Trophoblast cell (in vitro differentiated cells and primary cell): ENCODE data around the gene SLC15A2.

Experiments
- DNase-seq, 2 donors: peaks; one replicate each; pipeline ENCODE4 v3.0.0-alpha.2; 2016
- H2AFZ ChIP-seq: 2 replicates; pipeline ENCODE4 v1.6.1; 2013; ENCODE audit warnings: low read length, moderate library complexity, mild to moderate bottlenecking; ENCODE audit not compliant: insufficient read depth, poor library complexity
- H2AK5ac ChIP-seq: 2 replicates; pipeline ENCODE4 v1.6.1; 2013; ENCODE audit warnings: mild to moderate bottlenecking, low read length
- H2BK120ac ChIP-seq: 2 replicates; pipeline ENCODE4 v1.6.1; 2013; ENCODE audit warnings: low read length, mild to moderate bottlenecking, moderate library complexity; ENCODE audit not compliant: insufficient read depth, poor library complexity
- H2BK12ac ChIP-seq: 2 replicates; pipeline ENCODE4 v1.6.1; 2013; ENCODE audit warnings: mild to moderate bottlenecking, low read length, moderate library complexity
- H2BK5ac ChIP-seq: 2 replicates; pipeline ENCODE4 v1.6.1; 2013; ENCODE audit warnings: low read length, low read depth, moderate library complexity, mild to moderate bottlenecking; ENCODE audit not compliant: poor library complexity
- H3K14ac ChIP-seq: 2 replicates; pipeline ENCODE4 v1.6.1; 2013; ENCODE audit warnings: mild to moderate bottlenecking, low read length
- H3K18ac ChIP-seq: 2 replicates; pipeline ENCODE4 v1.6.1; 2013; ENCODE audit warnings: mild to moderate bottlenecking, low read length
- H3K23ac ChIP-seq: 2 replicates; pipeline ENCODE4 v1.6.1; 2013; ENCODE audit warnings: low read length
- H3K27ac ChIP-seq: 2 replicates; pipeline ENCODE4 v1.5.1; 2013; ENCODE audit warnings: low read depth, mild to moderate bottlenecking, inconsistent platforms, low read length, moderate library complexity
- H3K27me3 ChIP-seq: 2 replicates; pipeline ENCODE4 v1.6.1; 2013; ENCODE audit warnings: inconsistent platforms, mild to moderate bottlenecking, low read length, moderate library complexity; ENCODE audit not compliant: insufficient read depth
- H3K36me3 ChIP-seq, 2 experiments: 1 replicate in 1 of 2; 2 replicates in 1 of 2; pipeline ENCODE4 v1.6.1; 2013; ENCODE audit warnings: low read length in 2 of 2, mild to moderate bottlenecking in 2 of 2, moderate library complexity in 1 of 2; ENCODE audit not compliant: insufficient read depth in 2 of 2, control insufficient read depth in 1 of 2
- H3K4ac ChIP-seq: 2 replicates; pipeline ENCODE4 v1.6.1; 2013; ENCODE audit warnings: low read depth, mild to moderate bottlenecking, low read length, moderate library complexity
- H3K4me1 ChIP-seq, 2 experiments: 1 replicate in 1 of 2; 2 replicates in 1 of 2; pipeline ENCODE4 v1.6.1; 2013; ENCODE audit warnings: low read length in 2 of 2, mild to moderate bottlenecking in 2 of 2, moderate library complexity in 1 of 2; ENCODE audit not compliant: insufficient read depth in 2 of 2, control insufficient read depth in 1 of 2
- H3K4me2 ChIP-seq: 2 replicates; pipeline ENCODE4 v1.6.1; 2013; ENCODE audit warnings: inconsistent platforms, mild to moderate bottlenecking, low read length, moderate library complexity
- H3K4me3 ChIP-seq: 2 replicates; pipeline ENCODE4 v1.5.1; 2013; ENCODE audit warnings: mild to moderate bottlenecking, low read depth, low read length, inconsistent platforms
- H3K79me1 ChIP-seq: one replicate; pipeline ENCODE4 v1.6.1; 2013; ENCODE audit warnings: low read length
- H3K79me2 ChIP-seq: 2 replicates; pipeline ENCODE4 v1.6.1; 2013; ENCODE audit warnings: low read length, mild to moderate bottlenecking; ENCODE audit not compliant: control insufficient read depth, insufficient read depth, poor library complexity
- H3K9ac ChIP-seq: 2 replicates; pipeline ENCODE4 v1.6.1; 2013; ENCODE audit warnings: mild to moderate bottlenecking, low read length
- H3K9me3 ChIP-seq: 2 replicates; pipeline ENCODE4 v1.6.1; 2013; ENCODE audit warnings: low read depth, mild to moderate bottlenecking, control low read depth, inconsistent platforms, low read length; ENCODE audit not compliant: insufficient read depth
- H4K12ac ChIP-seq: 2 replicates; pipeline ENCODE4 v1.6.1; 2013; ENCODE audit warnings: low read depth, mild to moderate bottlenecking, low read length, moderate library complexity
- H4K8ac ChIP-seq: 2 replicates; pipeline ENCODE4 v1.6.1; 2013; ENCODE audit warnings: low read depth, mild to moderate bottlenecking, low read length, moderate library complexity
- H4K91ac ChIP-seq: one replicate; pipeline ENCODE4 v1.6.1; 2013; ENCODE audit warnings: low read depth, mild to moderate bottlenecking, low read length, moderate library complexity
- WGBS: extraction: QIAGEN DNeasy Blood & Tissue Kit; methylation state at CpG from one replicate; pipeline ENCODE4 v1.1.7; 2013; ENCODE audit warnings: missing lambda C conversion rate; ENCODE audit not compliant: insufficient read length, insufficient coverage; ENCODE audit errors: extremely low coverage; 5-methylcytosine and 5-hydroxymethylcytosine counted together

Gene SLC15A2

GRCh38 chr3:121942116-121942786 is 48.0 kb downstream of the SLC15A2 start:
- H3K79me2 ChIP-seq, result no peaks in the 10 kb centered on the region
- H4K8ac ChIP-seq, result no peak overlapping the region
- WGBS, result no CpG with 5 or more reads among the region's 4 CpGs
- peaks cover 6% of the 10 kb centered on the region for H3K79me1 ChIP-seq
- no peak overlapping the region for H2BK12ac ChIP-seq
- no peak overlapping the region for H3K9ac ChIP-seq
- H3K27ac ChIP-seq, result no peak overlapping the region
- H3K23ac ChIP-seq, result no peak overlapping the region
- H4K91ac ChIP-seq, result no peak overlapping the region
- no peaks in the 10 kb centered on the region for H3K27me3 ChIP-seq
- H3K4me3 ChIP-seq, result no peak overlapping the region
- H3K36me3 ChIP-seq, result no peaks in the 10 kb centered on the region
- no peak overlapping the region for H3K18ac ChIP-seq
- H3K4me2 ChIP-seq, result no peak overlapping the region
- no peak overlapping the region for H3K14ac ChIP-seq
- DNase-seq, result peak; percentile 77 to 92
- H3K4me1 ChIP-seq, result peaks cover 6% of the 10 kb centered on the region in 2 experiments
- no peak overlapping the region for H2AK5ac ChIP-seq
- no peak overlapping the region for H2AFZ ChIP-seq
- no peak overlapping the region for H3K4ac ChIP-seq
- H4K12ac ChIP-seq, result no peak overlapping the region
- H3K9me3 ChIP-seq, result peaks cover 2% of the 10 kb centered on the region
- no peak overlapping the region for H2BK5ac ChIP-seq
- no peak overlapping the region for H2BK120ac ChIP-seq

DNA sequence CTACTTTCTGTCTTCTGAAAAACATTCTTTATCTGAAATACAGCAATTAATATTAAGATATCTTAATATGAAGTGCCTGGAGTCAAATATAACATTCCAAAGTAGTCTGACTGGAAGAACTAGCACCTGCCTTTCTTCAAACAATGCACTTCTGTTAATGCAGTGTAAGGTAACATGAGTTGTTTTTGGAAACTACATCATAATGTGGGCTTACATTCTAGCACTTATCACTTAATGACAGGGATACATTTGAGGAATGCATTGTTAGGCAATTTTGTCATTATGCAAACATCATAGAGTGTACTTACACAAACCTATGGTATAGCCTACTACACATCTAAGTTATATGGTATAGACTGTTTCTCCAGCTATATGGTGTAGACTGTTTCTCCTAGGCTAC is 49.2 kb downstream of the SLC15A2 start:
- H2AFZ ChIP-seq, result no peak overlapping the region
- H4K91ac ChIP-seq, result no peak overlapping the region
- peaks cover 6% of the 10 kb centered on the region for H3K79me1 ChIP-seq
- H3K14ac ChIP-seq, result no peak overlapping the region
- no peaks in the 10 kb centered on the region for H3K79me2 ChIP-seq
- H3K27me3 ChIP-seq, result no peaks in the 10 kb centered on the region
- no peak overlapping the region for H3K4ac ChIP-seq
- H2BK5ac ChIP-seq, result no peak overlapping the region
- H4K12ac ChIP-seq, result no peak overlapping the region
- no peak overlapping the region for H3K9ac ChIP-seq
- no peak overlapping the region for H2AK5ac ChIP-seq
- H3K36me3 ChIP-seq, result no peaks in the 10 kb centered on the region
- peaks cover 2% of the 10 kb centered on the region for H3K9me3 ChIP-seq
- no peak overlapping the region for H3K23ac ChIP-seq
- H3K4me2 ChIP-seq, result no peak overlapping the region
- no peak overlapping the region for H2BK120ac ChIP-seq
- no peak overlapping the region for H4K8ac ChIP-seq
- H2BK12ac ChIP-seq, result no peak overlapping the region
- H3K18ac ChIP-seq, result no peak overlapping the region
- no peak overlapping the region for H3K4me3 ChIP-seq
- H3K27ac ChIP-seq, result no peak overlapping the region
- peak; percentile 21 to 94 for DNase-seq
- H3K4me1 ChIP-seq, result peaks cover 6% of the 10 kb centered on the region in 2 experiments

GRCh38 chr3:121948641-121949040 is 54.4 kb downstream of the SLC15A2 start:
- no peak overlapping the region for H2BK12ac ChIP-seq
- H4K91ac ChIP-seq, result no peak overlapping the region
- no peak overlapping the region for H3K9ac ChIP-seq
- H3K79me2 ChIP-seq, result no peaks in the 10 kb centered on the region
- H4K12ac ChIP-seq, result no peak overlapping the region
- no peak for DNase-seq
- H2BK120ac ChIP-seq, result no peak overlapping the region
- H3K9me3 ChIP-seq, result peaks cover 2% of the 10 kb centered on the region
- H2AFZ ChIP-seq, result no peak overlapping the region
- H3K4me2 ChIP-seq, result no peak overlapping the region
- no peaks in the 10 kb centered on the region for H3K4me1 ChIP-seq
- no peaks in the 10 kb centered on the region for H3K79me1 ChIP-seq
- no peak overlapping the region for H3K4ac ChIP-seq
- no peak overlapping the region for H3K27ac ChIP-seq
- no peak overlapping the region for H3K23ac ChIP-seq
- no peak overlapping the region for H2AK5ac ChIP-seq
- no peaks in the 10 kb centered on the region for H3K36me3 ChIP-seq
- H4K8ac ChIP-seq, result no peak overlapping the region
- H3K4me3 ChIP-seq, result no peak overlapping the region
- H3K14ac ChIP-seq, result no peak overlapping the region
- no CpG with 5 or more reads among the region's 1 CpG for WGBS
- H2BK5ac ChIP-seq, result no peak overlapping the region
- H3K18ac ChIP-seq, result no peak overlapping the region
- H3K27me3 ChIP-seq, result no peaks in the 10 kb centered on the region

GRCh38 chr3:121951291-121951919 is 57.2 kb downstream of the SLC15A2 start:
- H4K8ac ChIP-seq, result no peak overlapping the region
- H3K9ac ChIP-seq, result no peak overlapping the region
- no peak overlapping the region for H4K91ac ChIP-seq
- H2BK120ac ChIP-seq, result no peak overlapping the region
- no peak overlapping the region for H3K23ac ChIP-seq
- WGBS, result no CpG with 5 or more reads among the region's 1 CpG
- no peak overlapping the region for H3K4me3 ChIP-seq
- no peak overlapping the region for H2AK5ac ChIP-seq
- no peak overlapping the region for H3K27ac ChIP-seq
- no peak overlapping the region for H4K12ac ChIP-seq
- H3K27me3 ChIP-seq, result no peaks in the 10 kb centered on the region
- no peak overlapping the region for H3K4ac ChIP-seq
- H2BK5ac ChIP-seq, result no peak overlapping the region
- H3K4me2 ChIP-seq, result no peak overlapping the region
- no peak overlapping the region for H2BK12ac ChIP-seq
- no peaks in the 10 kb centered on the region for H3K4me1 ChIP-seq
- no peak overlapping the region for H2AFZ ChIP-seq
- H3K18ac ChIP-seq, result no peak overlapping the region
- no peaks in the 10 kb centered on the region for H3K9me3 ChIP-seq
- no peaks in the 10 kb centered on the region for H3K79me2 ChIP-seq
- H3K14ac ChIP-seq, result no peak overlapping the region
- no peaks in the 10 kb centered on the region for H3K79me1 ChIP-seq
- DNase-seq, result no peak
- H3K36me3 ChIP-seq, result no peaks in the 10 kb centered on the region
